KMS-11 (cell line): ENCODE results near the gene SYPL1.

ENCODE experiments used
- H2AFZ ChIP-seq: fragments of 200-600 bp; sonication (generic); 2 replicates; pipeline ENCODE4 v1.6.1; 2016; ENCODE audit warnings: antibody characterized with exemption, mixed run types, low read depth
- H3K27ac ChIP-seq: fragments of 200-600 bp; sonication (generic); 2 replicates; pipeline ENCODE4 v1.6.1; 2016; ENCODE audit warnings: mild to moderate bottlenecking, mixed run types
- H3K27me3 ChIP-seq: fragments of 200-600 bp; sonication (generic); 2 replicates; pipeline ENCODE4 v1.6.1; 2017; ENCODE audit warnings: mild to moderate bottlenecking, low read depth, mixed run types, moderate library complexity; ENCODE audit not compliant: insufficient read depth
- H3K36me3 ChIP-seq: fragments of 200-600 bp; sonication (generic); 2 replicates; pipeline ENCODE4 v1.6.1; 2017; ENCODE audit warnings: mild to moderate bottlenecking, mixed run types; ENCODE audit not compliant: insufficient read depth
- H3K4me1 ChIP-seq: fragments of 200-600 bp; sonication (generic); 2 replicates; pipeline ENCODE4 v1.6.1; 2016; ENCODE audit warnings: mild to moderate bottlenecking, low read depth, mixed run types; ENCODE audit not compliant: poor library complexity, severe bottlenecking
- H3K4me2 ChIP-seq: fragments of 200-600 bp; sonication (generic); 2 replicates; pipeline ENCODE4 v1.7.0; 2016; ENCODE audit warnings: mild to moderate bottlenecking, mixed run types
- H3K4me3 ChIP-seq: fragments of 200-600 bp; sonication (generic); IDR thresholded peaks from 2 replicates; pipeline ENCODE4 v1.6.1; 2017; ENCODE audit warnings: low read depth, low read length, mixed read lengths; ENCODE audit not compliant: insufficient read depth
- H3K79me2 ChIP-seq: fragments of 200-600 bp; sonication (generic); 2 replicates; pipeline ENCODE4 v1.6.1; 2016; ENCODE audit warnings: low read depth, mixed run types; ENCODE audit not compliant: insufficient read depth
- H3K9ac ChIP-seq: fragments of 200-600 bp; sonication (generic); 2 replicates; pipeline ENCODE4 v1.6.1; 2016; ENCODE audit warnings: mild to moderate bottlenecking, mixed run types
- H4K20me1 ChIP-seq: fragments of 200-600 bp; sonication (generic); 2 replicates; pipeline ENCODE4 v1.6.1; 2016; ENCODE audit warnings: mild to moderate bottlenecking, mixed run types; ENCODE audit not compliant: insufficient read depth
- CTCF ChIP-seq: fragments of 200-600 bp; sonication (generic); conservative IDR thresholded peaks from 2 replicates; pipeline ENCODE4 v1.6.1; 2017; ENCODE audit warnings: low read depth, mild to moderate bottlenecking, antibody characterized with exemption, low read length, moderate library complexity, mixed read lengths

Gene SYPL1

GRCh38 chr7:106052681-106053080 lies 59.4 kb downstream of the SYPL1 start:
- no peaks in the 10 kb centered on the region for H3K27me3 ChIP-seq
- no peaks in the 10 kb centered on the region for H3K4me1 ChIP-seq
- H3K27ac ChIP-seq, result no peak overlapping the region
- no peaks in the 10 kb centered on the region for H4K20me1 ChIP-seq
- H3K79me2 ChIP-seq, result no peaks in the 10 kb centered on the region
- no peak for TF ChIP-seq CTCF
- H3K36me3 ChIP-seq, result no peaks in the 10 kb centered on the region
- H3K9ac ChIP-seq, result no peak overlapping the region
- no peak overlapping the region for H3K4me2 ChIP-seq
- H2AFZ ChIP-seq, result no peak overlapping the region
- H3K4me3 ChIP-seq, result no peak overlapping the region

- no peaks in the 10 kb centered on the region for H3K4me1 ChIP-seq
- H3K4me2 ChIP-seq, result no peak overlapping the region
- no peak for TF ChIP-seq CTCF
- no peak overlapping the region for H3K27ac ChIP-seq
- no peak overlapping the region for H3K9ac ChIP-seq
- no peak overlapping the region for H3K4me3 ChIP-seq
- H3K79me2 ChIP-seq, result no peaks in the 10 kb centered on the region
- no peak overlapping the region for H2AFZ ChIP-seq
- no peaks in the 10 kb centered on the region for H3K27me3 ChIP-seq
- no peaks in the 10 kb centered on the region for H3K36me3 ChIP-seq
- H4K20me1 ChIP-seq, result no peaks in the 10 kb centered on the region
Observed at GRCh38 chr7:106050746-106051117, 61.4 kb downstream of the SYPL1 start.

- no peak overlapping the region for H3K4me2 ChIP-seq
Observed at GRCh38 chr7:106050002-106050745, 61.9 kb downstream of the SYPL1 start.

GRCh38 chr7:106049139-106049752 lies 62.9 kb downstream of the SYPL1 start:
- H3K27ac ChIP-seq, result no peak overlapping the region
- H3K4me3 ChIP-seq, result no peak overlapping the region
- no peaks in the 10 kb centered on the region for H3K27me3 ChIP-seq
- no peaks in the 10 kb centered on the region for H3K4me1 ChIP-seq
- no peak overlapping the region for H3K9ac ChIP-seq
- H4K20me1 ChIP-seq, result no peaks in the 10 kb centered on the region
- no peak overlapping the region for H3K4me2 ChIP-seq
- no peaks in the 10 kb centered on the region for H3K79me2 ChIP-seq
- H3K36me3 ChIP-seq, result no peaks in the 10 kb centered on the region
- no peak overlapping the region for H2AFZ ChIP-seq
- TF ChIP-seq CTCF, result no peak

More at GRCh38 chr7:106050002-106050745, 61.9 kb downstream of the SYPL1 start:
- TF ChIP-seq CTCF, result no peak
- Histone ChIP-seq H4K20me1 (no peaks in the 10 kb centered on the region), H3K4me1 (no peaks in the 10 kb centered on the region), H3K4me3 (no peak overlapping the region), H3K9ac (no peak overlapping the region), H3K36me3 (no peaks in the 10 kb centered on the region), H3K27ac (no peak overlapping the region), H2AFZ (no peak overlapping the region), H3K79me2 (no peaks in the 10 kb centered on the region), H3K27me3 (no peaks in the 10 kb centered on the region)
